CD4-positive, CD25-positive, alpha-beta regulatory T cell (primary cell): ENCODE data around the gene MED10. TPM values are rescaled to one million over a fixed set of nuclear protein-coding genes. Genes with fewer than 3 reads are reported as not detected.

ENCODE experiments used
- ATAC-seq, 2 donors: fragments of 150-1000 bp; cut with Tn5 transposase; one replicate each; pipeline ENCODE4 v1.10.0; 2021; ENCODE audit warnings: low read depth in 2 of 2, moderate number of reproducible peaks in 2 of 2, moderate library complexity in 1 of 2
- DNase-seq, 3 donors: peaks; one replicate each; pipeline versions ENCODE4 v3.0.0 to v3.0.0-alpha.2; 2012 to 2022; ENCODE audit warnings: mixed read lengths in 1 of 3
- H3K27ac ChIP-seq: one replicate; pipeline ENCODE4 v1.7.0; 2013; ENCODE audit warnings: mild to moderate bottlenecking, low read length; ENCODE audit not compliant: insufficient read depth, poor library complexity, severe bottlenecking
- H3K27me3 ChIP-seq: one replicate; pipeline ENCODE4 v1.7.0; 2013; ENCODE audit warnings: low read length; ENCODE audit not compliant: control insufficient read depth, insufficient read depth
- H3K36me3 ChIP-seq: one replicate; pipeline ENCODE4 v1.7.0; 2013; ENCODE audit warnings: mild to moderate bottlenecking, low read length, moderate library complexity; ENCODE audit not compliant: control insufficient read depth, insufficient read depth
- H3K4me1 ChIP-seq: 2 replicates; pipeline ENCODE4 v1.7.0; 2013; ENCODE audit warnings: mild to moderate bottlenecking, low read length; ENCODE audit not compliant: insufficient read depth, control insufficient read depth, poor library complexity, severe bottlenecking
- H3K4me3 ChIP-seq: one replicate; pipeline ENCODE4 v1.7.0; 2013; ENCODE audit warnings: low read depth, mild to moderate bottlenecking, low read length, moderate library complexity
- H3K9me3 ChIP-seq, 2 experiments: 1 replicate in 1 of 2; 2 replicates in 1 of 2; pipeline ENCODE4 v1.7.0; 2013; ENCODE audit warnings: low read length in 2 of 2, mild to moderate bottlenecking in 1 of 2, moderate library complexity in 1 of 2; ENCODE audit not compliant: control insufficient read depth in 2 of 2
- H3K27ac Mint-ChIP-seq, 3 donors: one replicate each; pipeline ENCODE4 v1.8.0; 2020 to 2022; ENCODE audit warnings: mild to moderate bottlenecking in 3 of 3, mixed read lengths in 3 of 3, moderate library complexity in 2 of 3
- H3K27me3 Mint-ChIP-seq: one replicate; pipeline ENCODE4 v1.8.0; 2022; ENCODE audit warnings: mild to moderate bottlenecking, mixed read lengths
- H3K36me3 Mint-ChIP-seq: one replicate; pipeline ENCODE4 v1.8.0; 2020; ENCODE audit warnings: mixed read lengths
- H3K4me1 Mint-ChIP-seq, 4 donors: one replicate each; pipeline ENCODE4 v1.8.0; 2020 to 2022; ENCODE audit warnings: mixed read lengths in 4 of 4, mild to moderate bottlenecking in 1 of 4
- H3K4me3 Mint-ChIP-seq, 4 donors: one replicate each; pipeline ENCODE4 v1.8.0; 2020 to 2022; ENCODE audit warnings: mild to moderate bottlenecking in 4 of 4, mixed read lengths in 4 of 4, moderate library complexity in 3 of 4
- H3K9me3 Mint-ChIP-seq, 7 donors: one replicate each; pipeline ENCODE4 v1.8.0; 2020 to 2022; ENCODE audit warnings: mixed read lengths in 7 of 7, mild to moderate bottlenecking in 3 of 7, moderate library complexity in 2 of 7
- polyA plus RNA-seq, 4 donors: library from polyadenylated mRNA; unstranded; fragments of 300-500 nt; fragmentation: Illumina TruSeq; gene quantifications; one replicate each; pipeline ENCODE4 v1.2.3, GENCODE V29; 2021
- total RNA-seq: library from RNA; stranded (reverse); gene quantifications from one replicate; pipeline ENCODE4 v1.2.3, GENCODE V29; 2022

MED10 gene
- total and polyA plus RNA-seq, 5 donors from 2014 or later: 66.8 to 126 (median 101) TPM

DNA sequence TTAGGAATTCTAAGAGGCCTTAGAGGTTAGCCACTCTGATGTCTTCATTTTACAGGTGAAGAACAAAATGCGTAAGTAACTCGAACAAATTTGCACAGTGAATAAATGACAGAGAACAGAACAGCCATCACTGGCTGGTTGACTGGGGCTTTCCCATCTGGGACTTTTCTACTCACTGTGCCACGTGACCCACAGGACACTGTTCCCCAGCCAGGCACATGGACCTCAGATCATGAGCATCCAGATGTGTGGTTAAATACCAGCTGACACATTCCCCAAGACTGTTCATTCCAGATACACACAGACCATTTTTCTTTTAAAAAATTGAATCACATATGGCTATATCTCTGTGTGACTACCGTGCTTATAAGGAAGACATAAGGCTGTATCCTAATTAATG lies 25.8 kb upstream of the MED10 start:
- no peaks in the 10 kb centered on the region for H3K36me3 Mint-ChIP-seq
- ATAC-seq: no peak
- H3K27me3 Mint-ChIP-seq: peaks cover 34% of the 10 kb centered on the region
- H3K27ac Mint-ChIP-seq: no peak overlapping the region
- peaks cover 0 to 1% (median 0%) of the 10 kb centered on the region in 7 donors for H3K9me3 Mint-ChIP-seq
- Histone ChIP-seq H3K27ac (no peak overlapping the region), H3K36me3 (no peaks in the 10 kb centered on the region), H3K4me1 (no peaks in the 10 kb centered on the region), H3K4me3 (no peak overlapping the region), H3K9me3 (no peaks in the 10 kb centered on the region), H3K27me3 (peaks cover 11% of the 10 kb centered on the region)
- H3K4me3 Mint-ChIP-seq: no peak overlapping the region
- no peaks in the 10 kb centered on the region for H3K4me1 Mint-ChIP-seq
- DNase-seq: no peak

DNA sequence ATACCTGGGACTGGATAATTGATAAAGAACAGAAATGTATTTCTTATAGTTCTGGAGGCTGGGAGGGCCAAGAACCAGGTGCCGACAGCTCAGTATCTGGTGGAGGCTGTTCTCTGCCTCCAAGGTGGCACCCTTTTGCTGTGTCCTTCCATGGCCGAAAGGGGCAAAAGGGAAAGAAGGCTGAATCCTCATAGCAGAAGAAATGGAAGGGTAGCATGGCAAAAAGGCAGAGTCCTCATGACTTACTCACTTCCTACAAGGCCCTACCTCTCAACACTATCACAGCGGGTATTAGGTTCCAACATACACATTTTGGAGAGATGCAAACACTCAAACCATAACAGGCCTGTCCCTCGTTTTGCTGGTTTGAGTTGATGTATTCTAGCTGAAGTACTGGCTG lies 25.1 kb upstream of the MED10 start:
- peaks cover 34% of the 10 kb centered on the region for H3K27me3 Mint-ChIP-seq
- H3K4me3 ChIP-seq: no peak overlapping the region
- H3K27ac Mint-ChIP-seq: no peak overlapping the region
- H3K4me1 ChIP-seq: no peaks in the 10 kb centered on the region
- H3K4me3 Mint-ChIP-seq: no peak overlapping the region
- peaks cover 0 to 1% (median 0%) of the 10 kb centered on the region in 7 donors for H3K9me3 Mint-ChIP-seq
- H3K27me3 ChIP-seq: peaks cover 11% of the 10 kb centered on the region
- no peaks in the 10 kb centered on the region for H3K4me1 Mint-ChIP-seq
- no peaks in the 10 kb centered on the region for H3K36me3 ChIP-seq
- ATAC-seq: no peak
- DNase-seq: no peak
- H3K9me3 ChIP-seq: no peaks in the 10 kb centered on the region
- H3K27ac ChIP-seq: no peak overlapping the region
- no peaks in the 10 kb centered on the region for H3K36me3 Mint-ChIP-seq

DNA sequence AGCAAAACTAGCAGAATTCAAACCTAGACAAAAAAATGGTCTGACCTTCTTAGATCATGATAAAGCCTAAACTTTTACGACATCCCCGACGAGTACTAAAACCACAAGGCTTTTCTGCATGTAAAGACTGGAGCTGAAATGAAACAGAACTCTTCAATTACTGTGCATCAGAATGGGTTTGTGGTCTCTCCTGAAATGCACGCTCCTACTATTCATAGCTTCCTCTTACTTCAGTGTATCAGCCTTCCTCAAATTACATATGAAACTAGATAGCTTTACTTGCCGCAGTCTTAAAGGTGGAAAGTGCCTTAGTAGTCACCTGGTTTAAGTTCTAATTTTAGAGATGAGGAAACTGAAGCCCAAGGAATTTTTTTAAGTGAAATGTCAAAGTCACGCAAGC lies 24.6 kb upstream of the MED10 start:
- H3K27me3 ChIP-seq: peaks cover 11% of the 10 kb centered on the region
- H3K27ac ChIP-seq: no peak overlapping the region
- H3K9me3 Mint-ChIP-seq: peaks cover 0 to 1% (median 0%) of the 10 kb centered on the region in 7 donors
- H3K36me3 ChIP-seq: no peaks in the 10 kb centered on the region
- H3K4me3 Mint-ChIP-seq: no peak overlapping the region
- H3K4me1 Mint-ChIP-seq: no peaks in the 10 kb centered on the region
- H3K36me3 Mint-ChIP-seq: no peaks in the 10 kb centered on the region
- no peak overlapping the region for H3K27ac Mint-ChIP-seq
- DNase-seq (no peak), ATAC-seq (no peak)
- no peaks in the 10 kb centered on the region for H3K9me3 ChIP-seq
- H3K4me3 ChIP-seq: no peak overlapping the region
- peaks cover 34% of the 10 kb centered on the region for H3K27me3 Mint-ChIP-seq
- H3K4me1 ChIP-seq: no peaks in the 10 kb centered on the region

DNA sequence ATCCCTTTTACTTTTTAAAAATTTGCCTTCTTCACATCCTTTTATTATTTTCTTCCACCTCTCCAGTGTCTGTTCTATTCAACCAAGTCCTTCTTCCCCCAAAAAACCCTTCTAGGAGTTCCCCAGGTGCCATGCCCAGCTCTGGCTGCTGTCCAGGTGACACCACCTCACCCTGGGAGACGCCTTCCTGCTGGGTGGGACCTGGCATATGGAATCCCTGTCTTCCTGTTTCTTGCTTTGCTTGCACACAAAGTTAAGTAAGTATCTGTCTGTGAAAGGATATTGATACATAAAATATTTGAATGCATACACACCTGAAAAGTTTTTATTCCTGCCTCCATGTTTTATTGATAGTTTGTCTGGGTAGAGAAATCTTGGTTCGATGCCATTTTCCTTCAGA lies 23.1 kb upstream of the MED10 start:
- H3K27ac Mint-ChIP-seq: no peak overlapping the region
- peaks cover 44% of the 10 kb centered on the region for H3K27me3 Mint-ChIP-seq

DNA sequence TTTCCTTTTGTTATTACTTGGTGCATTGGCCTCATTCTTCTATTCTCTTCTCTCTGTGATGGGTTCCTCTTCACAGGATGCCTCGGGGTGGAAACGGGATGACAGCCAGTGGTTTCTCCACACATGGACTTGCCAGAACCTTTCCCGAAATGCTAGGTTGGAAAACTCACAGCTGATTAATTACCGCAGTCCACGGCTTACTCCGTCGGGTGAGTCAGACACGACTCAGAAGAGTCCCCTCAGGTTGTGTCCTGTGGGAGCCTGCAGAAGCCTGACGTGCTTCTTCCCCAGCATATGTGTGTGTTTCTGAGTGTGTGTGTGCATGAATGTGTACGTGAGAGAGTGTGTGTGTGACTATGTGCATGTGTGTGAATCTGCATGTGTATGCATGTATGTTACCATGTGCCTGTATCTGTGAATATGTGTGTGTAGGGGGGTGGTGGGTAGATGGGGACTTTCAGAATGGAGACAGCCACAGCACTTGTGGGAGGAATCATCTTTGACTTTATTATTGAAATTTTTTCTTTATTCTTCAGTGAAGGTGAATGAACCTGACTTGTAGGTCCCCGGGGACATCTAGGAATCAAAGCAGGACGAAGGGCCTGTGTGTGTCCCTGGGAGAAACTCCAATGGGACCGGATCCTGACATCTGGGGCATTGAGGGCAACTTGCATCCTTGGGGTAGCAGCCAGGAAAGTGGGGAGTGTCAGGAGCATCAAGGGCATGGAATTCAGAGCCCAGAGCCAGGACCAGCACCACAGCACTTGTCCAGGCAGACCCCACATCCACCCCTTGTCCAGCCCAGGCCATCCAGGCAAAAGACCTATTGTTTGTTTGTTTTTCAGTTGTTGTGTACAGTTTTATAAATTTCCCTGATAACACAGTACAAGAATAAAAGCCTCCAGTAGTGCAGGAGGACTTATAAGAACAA lies 21.9 kb upstream of the MED10 start:
- ATAC-seq (no peak), DNase-seq (no peak)
- H3K4me3 ChIP-seq: no peak overlapping the region
- H3K27ac ChIP-seq: no peak overlapping the region
- no peaks in the 10 kb centered on the region for H3K4me1 Mint-ChIP-seq
- H3K9me3 Mint-ChIP-seq: peaks cover 0 to 2% (median 0%) of the 10 kb centered on the region in 7 donors
- no peaks in the 10 kb centered on the region for H3K36me3 Mint-ChIP-seq
- H3K27me3 Mint-ChIP-seq: peaks cover 45% of the 10 kb centered on the region
- peaks cover 11% of the 10 kb centered on the region for H3K27me3 ChIP-seq
- no peak overlapping the region for H3K27ac Mint-ChIP-seq
- no peaks in the 10 kb centered on the region for H3K36me3 ChIP-seq
- no peaks in the 10 kb centered on the region for H3K4me1 ChIP-seq
- H3K4me3 Mint-ChIP-seq: no peak overlapping the region
- no peaks in the 10 kb centered on the region for H3K9me3 ChIP-seq

More for the DNA sequence above, 23.1 kb upstream of the MED10 start:
- Mint-ChIP-seq H3K9me3 (peaks cover 0 to 1% (median 0%) of the 10 kb centered on the region in 7 donors), H3K36me3 (no peaks in the 10 kb centered on the region), H3K4me1 (no peaks in the 10 kb centered on the region), H3K4me3 (no peak overlapping the region)
- no peak for DNase-seq
- no peak for ATAC-seq
- Histone ChIP-seq H3K9me3 (no peaks in the 10 kb centered on the region), H3K4me1 (no peaks in the 10 kb centered on the region), H3K4me3 (no peak overlapping the region), H3K36me3 (no peaks in the 10 kb centered on the region), H3K27ac (no peak overlapping the region), H3K27me3 (peaks cover 11% of the 10 kb centered on the region)

DNA sequence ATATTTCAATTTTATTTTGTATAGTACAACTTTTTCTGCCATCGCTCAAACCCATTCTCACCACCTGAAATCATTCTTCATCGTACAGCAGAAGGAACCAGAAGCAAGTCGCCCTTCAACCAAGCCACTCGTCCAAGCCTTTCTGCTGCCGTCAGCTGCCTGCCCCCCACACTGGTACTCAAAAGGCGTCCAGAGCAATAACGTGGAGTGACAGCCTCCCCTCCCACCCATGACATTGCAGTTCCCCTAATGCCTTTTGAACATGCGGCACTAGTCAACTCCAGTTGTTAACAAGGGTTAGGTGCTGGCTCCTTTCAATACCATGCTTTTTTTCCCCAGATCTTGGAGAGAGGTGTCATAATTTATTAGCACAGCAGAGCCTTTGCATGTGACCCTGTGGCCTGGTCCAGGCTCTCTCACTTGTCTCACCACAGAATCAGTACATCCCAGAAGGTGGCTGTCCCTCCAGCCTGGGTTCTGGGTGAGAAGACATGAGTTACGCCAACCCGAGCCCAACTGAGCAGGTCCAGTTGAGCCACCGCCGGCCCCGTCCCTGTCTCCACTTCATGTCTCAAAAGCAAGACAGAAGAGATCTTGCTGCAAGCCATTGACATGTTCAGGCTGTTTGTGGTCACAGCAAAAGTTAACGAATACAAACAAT lies 20.4 kb upstream of the MED10 start:
- H3K4me1 ChIP-seq: peaks cover under 1% of the 10 kb centered on the region
- Mint-ChIP-seq H3K4me3 (no peak overlapping the region), H3K27me3 (peaks cover 39% of the 10 kb centered on the region), H3K27ac (no peak overlapping the region), H3K9me3 (peaks cover 0 to 2% (median 0%) of the 10 kb centered on the region in 7 donors), H3K36me3 (no peaks in the 10 kb centered on the region), H3K4me1 (peaks cover 0 to under 1% (median 0%) of the 10 kb centered on the region in 4 donors)
- H3K9me3 ChIP-seq: no peaks in the 10 kb centered on the region
- DNase-seq: no peak
- peaks cover 11% of the 10 kb centered on the region for H3K27me3 ChIP-seq
- H3K4me3 ChIP-seq: no peak overlapping the region
- ATAC-seq: no peak
- H3K27ac ChIP-seq: no peak overlapping the region
- no peaks in the 10 kb centered on the region for H3K36me3 ChIP-seq

DNA sequence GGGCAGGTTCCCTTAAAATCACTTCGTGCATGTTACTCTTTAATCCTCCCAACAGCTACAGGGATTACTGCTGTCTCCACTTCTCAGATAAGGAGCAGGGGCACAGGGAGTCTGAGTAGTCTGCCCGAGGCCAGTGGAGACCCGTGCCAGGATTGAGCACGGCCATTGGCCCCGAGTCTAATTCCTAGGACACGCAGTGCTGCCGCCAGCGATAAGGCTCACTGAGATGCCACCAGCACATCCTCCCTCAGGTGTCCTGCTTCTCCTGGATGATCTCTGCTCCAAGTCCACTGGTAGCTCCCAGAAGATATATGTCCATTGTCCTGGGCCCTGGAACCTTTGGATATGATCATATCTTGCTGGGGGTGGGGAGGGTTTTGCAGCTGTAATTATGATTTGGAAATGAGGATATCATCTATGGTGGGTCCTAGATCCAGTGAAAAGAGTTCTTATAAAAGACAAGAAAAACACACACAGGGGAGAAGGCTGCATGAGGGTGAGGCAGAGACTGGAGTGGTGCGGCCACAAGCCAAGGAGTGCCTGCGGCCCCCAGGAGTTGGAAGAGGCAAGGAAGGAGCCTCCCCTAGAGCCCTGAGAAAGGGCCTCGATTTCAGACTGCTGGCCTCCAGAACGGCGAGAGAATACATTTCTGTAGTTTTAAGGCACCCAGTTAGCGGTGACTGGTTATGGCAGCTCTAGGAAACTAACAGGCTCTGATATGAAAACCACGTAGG lies 19.4 kb upstream of the MED10 start:
- H3K4me1 Mint-ChIP-seq: peaks cover 0 to 2% (median 0%) of the 10 kb centered on the region in 4 donors
- no peak overlapping the region for H3K27ac ChIP-seq
- ATAC-seq: no peak

More for the DNA sequence above, 19.4 kb upstream of the MED10 start:
- Histone ChIP-seq H3K4me3 (no peak overlapping the region), H3K27me3 (peaks cover 7% of the 10 kb centered on the region), H3K4me1 (peaks cover 4% of the 10 kb centered on the region), H3K36me3 (no peaks in the 10 kb centered on the region), H3K9me3 (no peaks in the 10 kb centered on the region)
- peaks cover 0 to 2% (median 0%) of the 10 kb centered on the region in 7 donors for H3K9me3 Mint-ChIP-seq
- H3K36me3 Mint-ChIP-seq: no peaks in the 10 kb centered on the region
- peaks cover 37% of the 10 kb centered on the region for H3K27me3 Mint-ChIP-seq
- DNase-seq: no peak
- H3K4me3 Mint-ChIP-seq: no peak overlapping the region
- H3K27ac Mint-ChIP-seq: no peak overlapping the region
